Heart right ventricle (tissue), 16 donors: ENCODE measurements around the gene ZNF709. TPM values are rescaled to one million over a fixed set of nuclear protein-coding genes. Genes with fewer than 3 reads are reported as not detected.
A peak's percentile ranks its signal among the peaks of the same experiment; 100 is the strongest.

ENCODE experiments used
- ATAC-seq, 8 donors: fragments of 200-7000 bp; cut with Tn5 transposase; one replicate each; pipeline ENCODE4 v1.9.1; 2020; ENCODE audit warnings: mild to moderate bottlenecking in 8 of 8, moderate library complexity in 8 of 8, moderate number of reproducible peaks in 1 of 8
- DNase-seq, 2 donors: peaks; one replicate each; pipeline ENCODE4 v3.0.0-alpha.2; 2020
- H3K27ac ChIP-seq, 10 donors: fragments of 200-600 bp; sonication (generic) in 2 of 10; one replicate each; pipeline versions ENCODE4 v1.5.0 to v1.8.0; 2020 to 2022; ENCODE audit warnings: mild to moderate bottlenecking in 3 of 10
- H3K27me3 ChIP-seq, 7 donors: fragments of 200-600 bp; one replicate each; pipeline ENCODE4 v1.8.0; 2021 to 2022; ENCODE audit warnings: mild to moderate bottlenecking in 2 of 7
- H3K36me3 ChIP-seq, 9 donors: fragments of 200-600 bp; sonication (generic) in 1 of 9; one replicate each; pipeline versions ENCODE4 v1.5.0 to v1.8.0; 2020 to 2022; ENCODE audit warnings: mild to moderate bottlenecking in 2 of 9
- H3K4me1 ChIP-seq, 9 donors: fragments of 200-600 bp; sonication (generic) in 1 of 9; one replicate each; pipeline versions ENCODE4 v1.5.0 to v1.8.0; 2020 to 2022; ENCODE audit warnings: mild to moderate bottlenecking in 4 of 9
- H3K4me3 ChIP-seq, 10 donors: fragments of 200-600 bp; sonication (generic) in 2 of 10; one replicate each; pipeline versions ENCODE4 v1.5.0 to v1.8.0; 2020 to 2022; ENCODE audit warnings: mild to moderate bottlenecking in 7 of 10, moderate library complexity in 2 of 10
- H3K9me3 ChIP-seq, 11 donors: fragments of 200-600 bp in 10 of 11; sonication (generic) in 2 of 11; one replicate each; pipeline versions ENCODE4 v1.5.0 to v1.8.0; 2013 to 2022; ENCODE audit warnings: mild to moderate bottlenecking in 2 of 11, control low read depth in 1 of 11, moderate library complexity in 1 of 11
- WGBS, 2 donors: extraction: QIAGEN DNeasy Blood & Tissue Kit; methylation state at CpG; one replicate each; pipeline ENCODE4 v1.1.7; 2013; ENCODE audit warnings: inconsistent platforms in 1 of 2; 5-methylcytosine and 5-hydroxymethylcytosine counted together
- intact Hi-C, 10 donors: fragments of 100-400 bp; cut with DNase I; formaldehyde crosslinking; loops; one replicate each; pipeline versions ENCODE4 v1.11.1 to v1.14.2; 2022
- polyA plus RNA-seq, 2 donors: library from polyadenylated mRNA; stranded (reverse); fragments of 200-250 nt; gene quantifications; one replicate each; pipeline ENCODE4 v1.2.3, GENCODE V29; 2013
- total RNA-seq, 10 donors: library from RNA; stranded (reverse); fragmentation: NEBNext Ultra II Directional in 3 of 10; extraction: Animal tissue kit (Norgen Biotek cat#: 25700) in 3 of 10; gene quantifications; one replicate each; pipeline versions ENCODE4 v1.2.1 to v1.2.4, GENCODE V29; 2021 to 2023
- TF ChIP-seq, protein P1 (sequence below), 9 donors: fragments of 200-600 bp; sonication (generic) in 2 of 9; IDR thresholded peaks; one replicate each; pipeline versions ENCODE4 v1.5.0 to v1.8.0; 2021 to 2022; ENCODE audit warnings: antibody characterized with exemption in 9 of 9, mild to moderate bottlenecking in 5 of 9, moderate library complexity in 1 of 9
- donor health status: Arrhythmogenic right ventricular cardiomyopathy.
- donor health status: ischemic (EF 13 %, LVEDD 7.1; RV severe dilation, severe dysfunction).
- donor health status: healthy with polysubstance abuse.
- donor health status: DM: no; HTN: yes; CAD: no.
- donor health status: DM: no; HTN: no; CAD: no.
- donor health status: ischemic (EF 25% LVEDD 6.9; RV normal size, moderate dysfunction).
- donor health status: ischemic (EF 25% LVEDD 5.7; RV mildly dilated, moderate dysfunction).
- donor health status: healthy.
- donor health status: DM: yes; HTN: yes; CAD: no.
- donor health status: Ischemic cardiomyopathy.
- donor health status: ischemic (EF 35%, LVEDD 5.7; RV mildly dilated, moderate dysfunction).
- donor health status: nonischemic (EF 11% LVEDD 7.7; RV severe dilation, severe dysfunction).
- donor health status: DM: yes; HTN: yes; CAD: no.
- donor health status: PGD.
- donor health status: ischemic (EF 29% LVEDD 5.4; RV normal size, mild dysfunction).
- donor health status: nonischemic (EF 23%, LVEDD 6.1; RV moderate dilation, normal function).

ZNF709 gene
- total and polyA plus RNA-seq, 12 donors = 0.64 to 3.4 (median 1.9) TPM

DNA sequence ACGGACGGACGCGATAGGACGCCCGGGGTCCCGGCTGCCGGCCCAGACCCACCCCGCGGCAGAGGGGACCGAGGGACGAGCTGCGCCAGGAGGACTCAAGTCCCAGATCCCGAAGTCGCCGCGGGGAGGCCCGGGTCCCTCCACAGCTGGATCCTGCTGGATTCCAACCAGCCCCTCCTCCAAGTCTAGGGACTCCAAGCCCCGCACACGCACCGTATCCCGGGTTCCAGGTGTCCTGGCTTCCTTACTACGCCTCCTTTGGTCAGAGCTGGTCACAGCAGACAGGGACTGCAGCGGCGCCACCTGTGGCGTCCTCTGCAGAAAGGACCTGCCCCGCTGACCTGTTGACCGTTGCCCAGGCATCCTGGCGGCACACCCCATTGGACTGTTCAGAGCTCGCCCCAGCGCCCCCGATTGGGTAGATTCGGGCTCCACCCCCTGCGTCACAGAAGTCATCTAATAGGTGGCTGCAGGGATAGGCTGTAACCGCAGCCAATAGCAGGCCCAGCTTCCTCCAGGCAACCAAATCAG, 29.0 kb upstream of the ZNF709 start:
- Histone ChIP-seq H3K36me3 (peaks cover 0 to 12% (median 0%) of the 10 kb centered on the region in 9 donors), H3K4me1 (no peaks in the 10 kb centered on the region), H3K27ac (no peak overlapping the region), H3K4me3 (peak overlapping the region in 5 of 10 donors; percentile 27 to 36 (median 32)), H3K27me3 (no peaks in the 10 kb centered on the region), H3K9me3 (peaks cover 0 to 86% (median 6%) of the 10 kb centered on the region in 11 donors)
- TF ChIP-seq, protein P1, sequence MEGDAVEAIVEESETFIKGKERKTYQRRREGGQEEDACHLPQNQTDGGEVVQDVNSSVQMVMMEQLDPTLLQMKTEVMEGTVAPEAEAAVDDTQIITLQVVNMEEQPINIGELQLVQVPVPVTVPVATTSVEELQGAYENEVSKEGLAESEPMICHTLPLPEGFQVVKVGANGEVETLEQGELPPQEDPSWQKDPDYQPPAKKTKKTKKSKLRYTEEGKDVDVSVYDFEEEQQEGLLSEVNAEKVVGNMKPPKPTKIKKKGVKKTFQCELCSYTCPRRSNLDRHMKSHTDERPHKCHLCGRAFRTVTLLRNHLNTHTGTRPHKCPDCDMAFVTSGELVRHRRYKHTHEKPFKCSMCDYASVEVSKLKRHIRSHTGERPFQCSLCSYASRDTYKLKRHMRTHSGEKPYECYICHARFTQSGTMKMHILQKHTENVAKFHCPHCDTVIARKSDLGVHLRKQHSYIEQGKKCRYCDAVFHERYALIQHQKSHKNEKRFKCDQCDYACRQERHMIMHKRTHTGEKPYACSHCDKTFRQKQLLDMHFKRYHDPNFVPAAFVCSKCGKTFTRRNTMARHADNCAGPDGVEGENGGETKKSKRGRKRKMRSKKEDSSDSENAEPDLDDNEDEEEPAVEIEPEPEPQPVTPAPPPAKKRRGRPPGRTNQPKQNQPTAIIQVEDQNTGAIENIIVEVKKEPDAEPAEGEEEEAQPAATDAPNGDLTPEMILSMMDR (IDR thresholded peaks at IDR 0.05) = peak in 3 of 9 donors; percentile 8 to 32 (median 20)
- intact Hi-C loops = no loop called here
- ATAC-seq (peak in 6 of 8 donors; percentile 21 to 90 (median 58)), DNase-seq (peak in 1 of 2 donors; percentile 17)
- 11 to 12% methylated on average over 35 of the region's 35 CpGs for WGBS, 2 donors

DNA sequence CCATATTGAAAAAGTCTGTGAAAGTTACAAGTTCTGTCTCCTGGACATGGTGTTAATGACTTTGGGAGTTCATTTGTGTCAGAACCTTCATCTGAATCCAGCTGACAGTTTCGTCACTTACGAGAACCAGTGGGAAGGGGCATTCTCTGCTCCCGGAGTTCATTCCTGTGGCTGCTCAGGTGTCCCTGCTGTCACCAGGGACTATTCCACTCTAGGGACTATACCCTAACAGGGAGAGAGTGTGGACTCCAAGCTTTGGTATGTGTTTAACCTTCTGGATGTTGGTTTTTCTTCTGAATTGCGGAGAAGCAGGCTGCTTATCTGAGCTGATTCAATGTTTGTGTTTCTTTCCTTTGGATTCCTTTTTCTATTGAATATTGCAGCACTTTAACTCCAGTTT, 12.4 kb upstream of the ZNF709 start:
- ATAC-seq (no peak), DNase-seq (no peak)
- H3K27ac ChIP-seq = no peak overlapping the region
- WGBS, 2 donors = 82 to 93% methylated on average over 4 of the region's 4 CpGs
- no peak overlapping the region for H3K4me3 ChIP-seq
- intact Hi-C loops = loop anchor here in 3 of 10 donors (5.0 to 10.0 kb wide), 3 partner anchors 45 to 55 kb away; partner anchors contain the start of genes ZNF443 (in 1 of the 3) and ZNF564 (in 1 of the 3)
- TF ChIP-seq, protein P1 (IDR thresholded peaks at IDR 0.05) = no peak
- H3K4me1 ChIP-seq = peaks cover 0 to 15% (median 7%) of the 10 kb centered on the region in 9 donors
- peaks cover 0 to 6% (median 0%) of the 10 kb centered on the region in 11 donors for H3K9me3 ChIP-seq
- no peaks in the 10 kb centered on the region for H3K36me3 ChIP-seq
- no peaks in the 10 kb centered on the region for H3K27me3 ChIP-seq

DNA sequence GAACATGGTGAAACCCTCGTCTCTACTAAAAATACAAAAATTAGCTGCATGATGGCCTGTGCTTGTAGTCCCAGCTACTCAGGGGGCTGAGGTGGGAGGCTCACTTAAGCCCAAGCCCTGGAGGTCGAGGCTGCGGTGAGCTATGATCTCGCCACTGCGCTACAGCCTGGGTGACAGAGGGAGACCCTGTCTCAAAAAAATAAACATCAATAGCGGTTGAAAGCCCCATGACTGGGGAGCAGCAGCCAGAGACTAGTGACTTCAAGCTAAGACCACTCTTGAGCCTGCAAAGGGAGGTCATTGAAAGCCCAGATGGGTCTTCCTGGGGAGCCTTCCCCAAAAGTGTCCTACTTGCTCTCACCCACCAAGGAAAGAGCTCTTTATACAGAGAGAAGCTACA, 11.9 kb upstream of the ZNF709 start:
- no peaks in the 10 kb centered on the region for H3K36me3 ChIP-seq
- peaks cover 0 to 6% (median 0%) of the 10 kb centered on the region in 11 donors for H3K9me3 ChIP-seq
- ATAC-seq = no peak
- TF ChIP-seq, protein P1 (IDR thresholded peaks at IDR 0.05) = no peak
- no peaks in the 10 kb centered on the region for H3K27me3 ChIP-seq
- DNase-seq = no peak
- H3K4me3 ChIP-seq = no peak overlapping the region
- intact Hi-C loops = loop anchor here in 3 of 10 donors (5.0 to 10.0 kb wide), 3 partner anchors 46 to 56 kb away; partner anchors contain the start of genes ZNF443 (in 1 of the 3) and ZNF564 (in 1 of the 3)
- 90% methylated on average over 6 of the region's 6 CpGs for WGBS, 2 donors
- peaks cover 0 to 15% (median 7%) of the 10 kb centered on the region in 9 donors for H3K4me1 ChIP-seq
- no peak overlapping the region for H3K27ac ChIP-seq

DNA sequence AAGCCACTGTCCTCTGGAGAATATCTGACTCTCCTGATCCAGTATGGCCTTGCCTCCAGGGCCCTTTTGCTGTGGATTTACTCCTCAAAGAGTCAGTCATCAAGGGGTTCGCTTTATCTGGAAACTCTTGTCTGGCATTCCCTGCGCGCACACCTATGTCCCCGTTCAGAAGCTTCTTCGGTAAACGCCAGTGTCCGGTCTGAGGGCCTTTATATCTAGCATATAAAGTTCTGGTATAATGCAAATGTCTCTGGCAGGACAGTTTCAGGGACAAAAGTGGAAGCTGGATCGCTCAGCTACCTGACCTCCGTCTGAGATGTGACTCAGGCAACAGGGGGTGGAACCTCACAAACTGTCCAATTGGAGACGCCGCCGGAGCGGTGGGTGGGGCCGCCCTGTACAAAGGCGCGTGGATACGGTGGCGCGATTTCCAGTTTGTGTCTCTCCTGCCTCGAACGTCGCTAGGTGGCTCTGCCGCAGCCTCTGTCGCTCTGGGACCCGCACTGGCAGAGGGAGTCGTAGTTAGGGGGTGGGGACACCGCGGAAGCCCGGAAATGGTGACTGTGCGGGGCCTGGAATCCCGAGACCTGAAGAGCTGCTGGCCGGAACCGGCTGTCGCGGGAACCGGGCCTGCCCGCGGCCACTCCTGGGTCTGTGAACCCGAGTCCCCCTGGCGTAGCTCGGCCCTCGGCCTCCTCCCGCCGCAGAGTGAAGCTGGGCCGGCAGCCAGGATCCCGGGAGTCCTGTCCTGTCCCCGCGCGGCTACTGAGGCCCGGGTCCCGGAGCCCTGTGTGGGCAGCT, 10.6 kb upstream of the ZNF709 start:
- H3K4me3 ChIP-seq = peak overlapping the region; percentile 43 to 79 (median 68)
- ATAC-seq = peak; percentile 99 to 100 (median 100)
- TF ChIP-seq, protein P1 (IDR thresholded peaks at IDR 0.05) = peak in 7 of 9 donors; percentile 38 to 75 (median 49)
- intact Hi-C loops = loop anchor here in 3 of 10 donors (5.0 to 10.0 kb wide), 3 partner anchors 47 to 57 kb away; partner anchors contain the start of genes ZNF443 (in 1 of the 3) and ZNF564 (in 1 of the 3)
- H3K9me3 ChIP-seq = peaks cover 0 to 6% (median 0%) of the 10 kb centered on the region in 11 donors
- no peaks in the 10 kb centered on the region for H3K36me3 ChIP-seq
- peak overlapping the region; percentile 32 to 94 (median 86) for H3K27ac ChIP-seq
- DNase-seq = peak; percentile 93 to 94
- no peaks in the 10 kb centered on the region for H3K27me3 ChIP-seq
- peaks cover 0 to 15% (median 7%) of the 10 kb centered on the region in 9 donors for H3K4me1 ChIP-seq
- 1% methylated on average over 51 of the region's 51 CpGs for WGBS, 2 donors
